GM12878 (cell line): Measurements from ENCODE around the gene CNTD1. TPM values are rescaled to one million over a fixed set of nuclear protein-coding genes. Genes with fewer than 3 reads are reported as not detected.

ENCODE experiments used
- ATAC-seq: fragments of 200-7000 bp; cut with Tn5 transposase; 3 replicates; pipeline ENCODE4 v1.9.1; 2020; ENCODE audit warnings: mild to moderate bottlenecking, moderate library complexity
- BruUV-seq: library from RNA; stranded (reverse); fragments of 400-500 nt; replicated peaks from 2 replicates; lab custom pipeline; 2021; lab: Mats Ljungman, UMichigan
- CTCF ChIA-PET: fragments of 300-600 bp; sonication (Branson Sonifier 250); formaldehyde crosslinking; extraction: SDS; loops from one replicate; lab custom pipeline; 2021; ENCODE audit warnings: inconsistent platforms; lab: Yijun Ruan, JAX
- POLR2A ChIA-PET: fragments of 350-600 bp; formaldehyde crosslinking; extraction: SDS; loops from one replicate; lab custom pipeline; 2021; ENCODE audit warnings: inconsistent platforms; lab: Charles Lee
- RAD21 ChIA-PET: fragments of 300-600 bp; sonication (Branson Sonifier 250); formaldehyde crosslinking; loops from one replicate; lab custom pipeline; 2023; ENCODE audit warnings: antibody characterized with exemption; ENCODE audit not compliant: unreplicated experiment; lab: Charles Lee
- SMC1A ChIA-PET: fragments of 300-600 bp; sonication (Branson Sonifier 250); formaldehyde crosslinking; loops from one replicate; lab custom pipeline; 2023; ENCODE audit not compliant: unreplicated experiment, uncharacterized antibody; lab: Charles Lee
- DNase-seq: peaks from one replicate; pipeline ENCODE4 v3.0.0-alpha.2; 2011; ENCODE audit warnings: low read depth, low spot score
- FAIRE-seq: peaks from 3 replicates; lab custom pipeline; 2011; peaks lifted over from hg19 to GRCh38; lab: Jason Lieb, UNC
- H2AFZ ChIP-seq: 2 replicates; pipeline ENCODE4 v1.6.0; 2011; ENCODE audit warnings: low read depth, low read length, control low read depth; ENCODE audit not compliant: control insufficient read depth
- H3K27ac ChIP-seq: 2 replicates; pipeline ENCODE4 v1.5.1; 2011; ENCODE audit warnings: control low read depth; ENCODE audit not compliant: control insufficient read depth, insufficient read depth
- H3K27me3 ChIP-seq, 2 experiments: replicated peaks in 1 of 2; 2 replicates each; pipeline versions ENCODE4 v1.6.0 to v1.6.1; 2011; ENCODE audit warnings: low read length in 1 of 2; ENCODE audit not compliant: control insufficient read depth in 2 of 2, insufficient read depth in 2 of 2
- H3K36me3 ChIP-seq, 2 experiments: 2 replicates each; pipeline ENCODE4 v1.5.1; 2011; ENCODE audit warnings: low read length in 1 of 2; ENCODE audit not compliant: control insufficient read depth in 2 of 2, insufficient read depth in 2 of 2
- H3K4me1 ChIP-seq: 2 replicates; pipeline ENCODE4 v1.6.1; 2011; ENCODE audit warnings: mild to moderate bottlenecking, low read length, moderate library complexity, mixed read lengths; ENCODE audit not compliant: control insufficient read depth, insufficient read depth
- H3K4me2 ChIP-seq: 2 replicates; pipeline ENCODE4 v1.6.0; 2011; ENCODE audit warnings: control low read depth; ENCODE audit not compliant: control insufficient read depth, insufficient read depth
- H3K4me3 ChIP-seq: fragments of 200-600 bp; sonication (generic); 2 replicates; pipeline ENCODE4 v1.5.1; 2016
- H3K79me2 ChIP-seq: 2 replicates; pipeline ENCODE4 v1.6.0; 2011; ENCODE audit warnings: low read length; ENCODE audit not compliant: control insufficient read depth, insufficient read depth
- H3K9ac ChIP-seq: 2 replicates; pipeline ENCODE4 v1.8.0; 2011; ENCODE audit warnings: low read length, control low read depth, mixed read lengths; ENCODE audit not compliant: control insufficient read depth, insufficient read depth
- H3K9me3 ChIP-seq: replicated peaks from 3 replicates; pipeline ENCODE4 v1.5.1; 2011; ENCODE audit warnings: mild to moderate bottlenecking, low read length; ENCODE audit not compliant: control insufficient read depth, insufficient read depth
- H4K20me1 ChIP-seq: 2 replicates; pipeline ENCODE4 v1.6.0; 2011; ENCODE audit not compliant: control insufficient read depth, insufficient read depth
- CREM ChIP-seq: IDR thresholded peaks from 2 replicates; pipeline ENCODE4 v1.6.1; 2014; ENCODE audit warnings: antibody characterized with exemption, low read depth
- ETV6 ChIP-seq, 2 experiments: fragments of 450-650 bp in 1 of 2; IDR thresholded peaks in 1 of 2; conservative IDR thresholded peaks in 1 of 2; 2 replicates each; pipeline ENCODE4 v1.6.1; 2014; ENCODE audit warnings: antibody characterized with exemption in 1 of 2, borderline replicate concordance in 1 of 2, low read depth in 1 of 2, mild to moderate bottlenecking in 1 of 2, moderate library complexity in 1 of 2
- POLR2A ChIP-seq: IDR thresholded peaks from 2 replicates; pipeline ENCODE4 v1.6.1; 2011; ENCODE audit warnings: low read depth, mild to moderate bottlenecking, low read length
- SMAD5 ChIP-seq: IDR thresholded peaks from 2 replicates; pipeline ENCODE4 v1.6.1; 2016; ENCODE audit warnings: antibody characterized with exemption, low read depth
- WGBS: methylation state at CpG from one replicate; pipeline ENCODE4 v1.1.6; 2016; ENCODE audit warnings: low lambda C conversion rate; ENCODE audit not compliant: insufficient replicate concordance, insufficient coverage; ENCODE audit errors: missing lambda C conversion rate; 5-methylcytosine and 5-hydroxymethylcytosine counted together
- in situ Hi-C: fragments of 300-500 bp; cut with MboI; formaldehyde crosslinking; loops from 9 replicates; pipeline ENCODE4 v1.14.3; 2018; ENCODE audit warnings: mixed read lengths
- intact Hi-C: fragments of 100-400 bp; cut with micrococcal nuclease; formaldehyde crosslinking; loops from one replicate; pipeline ENCODE4 v1.14.2; 2022; ENCODE audit not compliant: unreplicated experiment
- polyA plus RNA-seq, 11 experiments: library from polyadenylated mRNA; depleted of rRNA in 4 of 11; unstranded in 6 of 11; stranded (reverse) in 5 of 11; fragments of >200 nt; fragmentation: Nextera tagmentation in 4 of 11; fragmentation: Illumina TruSeq in 1 of 11; extraction: Ambion mirVana in 4 of 11; extraction: Trizol in 1 of 11; gene quantifications; 1 replicate in 1 of 11; 2 replicates in 10 of 11; pipeline versions ENCODE4 v1.2.1 to v1.2.3, GENCODE V29; 2011 to 2016; ENCODE audit warnings: inconsistent platforms in 2 of 11, missing spikeins in 2 of 11, low read depth in 1 of 11
- total RNA-seq, 4 experiments: library from RNA; depleted of rRNA in 3 of 4; stranded (reverse); fragments of >200 nt in 3 of 4; fragmentation: Illumina TruSeq in 1 of 4; extraction: Trizol in 1 of 4; gene quantifications; 2 replicates each; pipeline versions ENCODE4 v1.2.1 to v1.2.3, GENCODE V29; 2013 to 2021
- TF ChIP-seq, protein P1 (sequence below): IDR thresholded peaks from 2 replicates; pipeline ENCODE4 v1.6.1; 2012; ENCODE audit warnings: improper control_type of control experiment, low read depth, low read length; ENCODE audit not compliant: insufficient replicate concordance

CNTD1 gene
- total and polyA plus RNA-seq, 10 of the 15 experiments (the other 5 are each of a cell fraction or from before 2014, with no cell fraction given): 0.06 to 1.5 (median 1.1) TPM; not detected in 4

DNA sequence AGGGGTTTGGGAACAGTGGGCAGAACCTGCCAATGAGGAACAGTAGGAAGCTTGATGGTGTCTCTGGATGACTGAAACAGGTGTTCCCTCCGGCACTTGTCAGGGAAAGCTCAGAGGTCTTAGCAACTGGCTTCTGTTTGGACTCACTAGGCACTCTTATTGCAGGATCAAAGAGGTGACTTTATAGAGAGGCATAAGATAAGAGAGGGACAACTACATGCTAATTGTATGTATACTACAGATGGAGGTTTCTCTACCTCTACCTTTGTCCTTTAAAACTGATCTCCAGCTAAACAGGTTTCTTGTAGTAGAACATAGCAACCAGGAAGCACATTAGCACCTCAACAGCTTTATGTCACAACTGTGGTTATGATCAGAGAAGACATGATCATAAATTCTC, 7.6 kb downstream of the CNTD1 start:
- no peak for DNase-seq
- POLR2A ChIA-PET: interaction anchor here (0.7 kb wide), 2 partner anchors 32 to 139 kb away, joined by 3 to 4 read pairs; no protein-coding TSS in a partner anchor
- WGBS: 100% methylated on average over 1 of the region's 1 CpG
- intact Hi-C loops: no loop called here
- CTCF ChIA-PET: interaction anchor here (1.0 to 1.7 kb wide), 3 partner anchors 13 to 18 kb away, joined by 3 to 5 read pairs (median 4); partner anchors contain the start of gene BECN1
- no peaks in the 10 kb centered on the region for H4K20me1 ChIP-seq
- TF ChIP-seq CREM (no peak), ETV6 (conservative IDR thresholded peaks at IDR 0.05 in 1 of 2, IDR thresholded peaks at IDR 0.05 in 1 of 2; ENCODE audit: borderline replicate concordance in 1 of 2, low read depth in 1 of 2) (no peak), POLR2A (no peak), SMAD5 (no peak)
- TF ChIP-seq, protein P1, sequence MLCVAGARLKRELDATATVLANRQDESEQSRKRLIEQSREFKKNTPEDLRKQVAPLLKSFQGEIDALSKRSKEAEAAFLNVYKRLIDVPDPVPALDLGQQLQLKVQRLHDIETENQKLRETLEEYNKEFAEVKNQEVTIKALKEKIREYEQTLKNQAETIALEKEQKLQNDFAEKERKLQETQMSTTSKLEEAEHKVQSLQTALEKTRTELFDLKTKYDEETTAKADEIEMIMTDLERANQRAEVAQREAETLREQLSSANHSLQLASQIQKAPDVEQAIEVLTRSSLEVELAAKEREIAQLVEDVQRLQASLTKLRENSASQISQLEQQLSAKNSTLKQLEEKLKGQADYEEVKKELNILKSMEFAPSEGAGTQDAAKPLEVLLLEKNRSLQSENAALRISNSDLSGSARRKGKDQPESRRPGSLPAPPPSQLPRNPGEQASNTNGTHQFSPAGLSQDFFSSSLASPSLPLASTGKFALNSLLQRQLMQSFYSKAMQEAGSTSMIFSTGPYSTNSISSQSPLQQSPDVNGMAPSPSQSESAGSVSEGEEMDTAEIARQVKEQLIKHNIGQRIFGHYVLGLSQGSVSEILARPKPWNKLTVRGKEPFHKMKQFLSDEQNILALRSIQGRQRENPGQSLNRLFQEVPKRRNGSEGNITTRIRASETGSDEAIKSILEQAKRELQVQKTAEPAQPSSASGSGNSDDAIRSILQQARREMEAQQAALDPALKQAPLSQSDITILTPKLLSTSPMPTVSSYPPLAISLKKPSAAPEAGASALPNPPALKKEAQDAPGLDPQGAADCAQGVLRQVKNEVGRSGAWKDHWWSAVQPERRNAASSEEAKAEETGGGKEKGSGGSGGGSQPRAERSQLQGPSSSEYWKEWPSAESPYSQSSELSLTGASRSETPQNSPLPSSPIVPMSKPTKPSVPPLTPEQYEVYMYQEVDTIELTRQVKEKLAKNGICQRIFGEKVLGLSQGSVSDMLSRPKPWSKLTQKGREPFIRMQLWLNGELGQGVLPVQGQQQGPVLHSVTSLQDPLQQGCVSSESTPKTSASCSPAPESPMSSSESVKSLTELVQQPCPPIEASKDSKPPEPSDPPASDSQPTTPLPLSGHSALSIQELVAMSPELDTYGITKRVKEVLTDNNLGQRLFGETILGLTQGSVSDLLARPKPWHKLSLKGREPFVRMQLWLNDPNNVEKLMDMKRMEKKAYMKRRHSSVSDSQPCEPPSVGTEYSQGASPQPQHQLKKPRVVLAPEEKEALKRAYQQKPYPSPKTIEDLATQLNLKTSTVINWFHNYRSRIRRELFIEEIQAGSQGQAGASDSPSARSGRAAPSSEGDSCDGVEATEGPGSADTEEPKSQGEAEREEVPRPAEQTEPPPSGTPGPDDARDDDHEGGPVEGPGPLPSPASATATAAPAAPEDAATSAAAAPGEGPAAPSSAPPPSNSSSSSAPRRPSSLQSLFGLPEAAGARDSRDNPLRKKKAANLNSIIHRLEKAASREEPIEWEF: no peak
- H3K4me1 ChIP-seq: no peaks in the 10 kb centered on the region
- H3K9me3 ChIP-seq: no peaks in the 10 kb centered on the region
- no peaks in the 10 kb centered on the region for H3K79me2 ChIP-seq
- no peak overlapping the region for H2AFZ ChIP-seq
- H3K9ac ChIP-seq: no peak overlapping the region
- H3K27ac ChIP-seq: no peak overlapping the region
- SMC1A ChIA-PET: no interaction called here
- RAD21 ChIA-PET: interaction anchor here (1.3 kb wide), 1 partner anchor 43 kb away, joined by 3 read pairs; no protein-coding TSS in a partner anchor
- H3K36me3 ChIP-seq: peaks cover 0 to 9% of the 10 kb centered on the region in 2 experiments; a peak in 2 of 4 replicates
- H3K27me3 ChIP-seq: no peaks in the 10 kb centered on the region
- BruUV-seq: no TSS peak
- H3K4me2 ChIP-seq: no peak overlapping the region
- no peak for ATAC-seq
- in situ Hi-C loops: no loop called here
- no peak for FAIRE-seq
- no peak overlapping the region for H3K4me3 ChIP-seq
